Neural progenitor cell (in vitro differentiated cells): ENCODE measurements around the gene C4orf51.

Experiments
- CTCF ChIP-seq: fragments of 200-600 bp; sonication (generic); IDR thresholded peaks from 2 replicates; pipeline ENCODE4 v1.5.1; 2017; ENCODE audit warnings: antibody characterized with exemption, mild to moderate bottlenecking
- EZH2 ChIP-seq: fragments of 200-600 bp; sonication (generic); IDR thresholded peaks from 2 replicates; pipeline ENCODE4 v1.6.1; 2017; ENCODE audit warnings: antibody characterized with exemption, mild to moderate bottlenecking, moderate library complexity
- EZH2phosphoT487 ChIP-seq: fragments of 200-600 bp; sonication (generic); IDR thresholded peaks from 2 replicates; pipeline ENCODE4 v1.6.1; 2017; ENCODE audit warnings: antibody characterized with exemption

GRCh38 chr4:145656156-145656555 lies 23.8 kb upstream of the C4orf51 start:
- no peak for TF ChIP-seq CTCF
- TF ChIP-seq EZH2: no peak
- TF ChIP-seq EZH2phosphoT487: no peak
